GM10266 (cell line): ENCODE data around the gene COG5.

Experiments used
- DNase-seq: peaks from one replicate; pipeline ENCODE4 v3.0.0; 2012; ENCODE audit errors: extremely low spot score
- CTCF ChIP-seq: IDR thresholded peaks from 2 replicates; pipeline ENCODE4 v1.5.1; 2012; ENCODE audit warnings: mild to moderate bottlenecking, low read depth; ENCODE audit not compliant: control insufficient read depth, insufficient read depth; ENCODE audit errors: missing control alignments

The COG5 gene

DNA sequence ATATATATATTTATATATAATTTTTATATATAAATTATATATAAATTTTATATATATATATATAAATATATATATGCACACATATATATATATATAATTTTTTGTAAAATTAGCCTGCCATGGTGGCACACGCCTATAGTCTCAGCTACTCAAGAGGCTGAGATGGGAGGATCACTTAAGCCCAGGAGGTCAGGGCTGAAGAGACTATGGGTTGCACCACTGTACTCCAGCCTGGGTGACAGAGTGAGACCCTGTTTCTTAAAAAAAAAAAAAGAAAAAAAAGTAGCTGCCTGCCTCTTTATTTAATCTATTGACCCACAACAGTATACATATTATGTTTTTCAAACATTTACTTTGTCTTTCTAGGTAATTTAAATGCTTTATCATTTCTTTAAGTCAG is 35.5 kb upstream of the COG5 start:
- DNase-seq, result no peak
- TF ChIP-seq CTCF, result no peak

DNA sequence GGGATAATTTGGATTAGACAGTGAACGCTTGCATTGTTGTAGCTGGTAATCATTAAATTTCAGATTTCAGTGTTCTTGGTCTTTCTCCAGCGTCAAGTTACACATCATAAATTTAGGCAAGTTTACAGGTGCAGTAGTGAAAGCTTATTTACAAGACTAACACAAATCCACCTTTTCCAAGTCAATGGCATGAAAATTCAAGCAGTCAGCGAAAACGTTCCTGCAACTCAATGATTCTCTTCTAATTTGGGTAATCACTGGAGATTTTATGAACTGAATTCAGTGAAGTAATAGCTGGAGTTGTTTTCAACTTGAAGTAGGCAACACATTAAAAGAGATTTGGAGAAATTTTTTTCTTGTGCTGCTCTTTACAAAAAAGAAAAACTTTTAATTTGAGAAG is 34.2 kb upstream of the COG5 start:
- no peak for DNase-seq
- no peak for TF ChIP-seq CTCF

DNA sequence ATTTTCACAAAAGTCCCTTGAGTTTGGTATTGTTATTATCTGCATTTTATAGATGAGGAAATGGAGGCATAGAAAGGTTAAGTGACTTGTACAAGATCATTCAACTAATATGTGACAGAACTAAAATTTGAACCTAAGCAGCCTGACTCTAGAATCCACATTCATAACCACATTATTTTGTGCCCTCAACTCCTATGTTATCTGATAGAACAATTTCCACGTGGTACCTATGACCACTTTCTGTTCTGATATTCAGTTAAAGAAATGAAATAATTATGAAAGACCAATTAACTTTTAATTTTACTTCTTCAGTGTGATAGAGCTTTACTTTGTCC is 33.8 kb upstream of the COG5 start:
- DNase-seq, result no peak
- no peak for TF ChIP-seq CTCF

- no peak for TF ChIP-seq CTCF
- DNase-seq, result no peak
Measured at GRCh38 chr7:107596881-107597581, 33.3 kb upstream of the COG5 start.

DNA sequence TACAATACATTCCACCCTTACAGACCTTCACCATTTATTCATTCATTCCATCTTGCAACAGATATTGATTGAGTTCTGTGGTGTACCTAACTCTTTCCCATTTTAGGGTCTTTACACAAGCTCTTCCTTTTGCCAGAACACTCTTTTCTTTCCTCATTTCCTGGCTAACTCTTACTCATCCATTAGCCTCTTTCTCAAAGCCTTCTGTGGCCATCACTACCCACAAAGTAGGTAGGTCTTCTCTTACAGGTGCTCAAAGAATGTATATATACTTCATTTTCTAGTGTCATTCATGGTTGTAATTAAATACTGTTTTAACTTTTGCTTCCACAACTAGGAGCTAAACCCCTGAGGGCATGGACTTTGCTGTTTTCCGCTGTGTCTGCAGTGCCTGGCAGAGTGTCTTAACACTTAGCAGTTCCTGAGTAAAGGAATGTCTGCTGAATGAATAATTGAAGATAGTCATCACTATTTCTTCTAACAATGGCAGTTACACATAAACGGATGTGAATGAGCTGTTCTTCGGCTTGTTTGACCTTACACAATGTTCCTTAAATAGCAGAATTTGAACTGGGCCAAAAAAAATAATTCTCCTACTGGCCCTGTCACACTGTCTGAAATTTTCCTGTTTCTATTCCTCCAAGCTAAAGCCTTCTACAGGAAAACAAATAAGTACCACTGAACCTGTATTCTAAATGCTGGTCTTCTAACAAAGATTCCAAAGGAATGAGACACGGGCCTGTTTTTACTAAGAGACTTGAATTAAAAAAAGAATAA is 31.4 kb upstream of the COG5 start:
- DNase-seq, result no peak
- no peak for TF ChIP-seq CTCF

DNA sequence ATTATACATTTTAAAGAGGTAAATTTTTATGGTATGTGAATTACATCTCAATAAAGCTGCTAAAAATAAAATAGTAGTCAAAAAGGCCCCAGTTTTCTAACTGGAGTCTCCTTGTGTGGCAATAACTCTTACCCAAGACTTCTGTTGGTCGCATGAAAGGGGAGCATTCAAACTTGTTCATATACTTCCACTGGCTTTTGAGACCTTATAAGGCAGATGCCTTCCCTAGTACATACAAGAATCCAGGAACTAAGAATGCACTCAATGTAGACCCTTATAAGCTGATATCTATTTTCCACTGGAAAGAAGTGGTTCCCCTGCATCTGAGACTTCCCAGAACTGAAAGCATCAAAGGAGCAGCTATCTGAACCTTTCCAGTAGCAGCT is 29.3 kb upstream of the COG5 start:
- no peak for DNase-seq
- no peak for TF ChIP-seq CTCF

GRCh38 chr7:107592361-107593024 is 28.8 kb upstream of the COG5 start:
- TF ChIP-seq CTCF, result no peak
- DNase-seq, result no peak
